K562 (cell line): ENCODE data around the gene STING1. TPM values are rescaled to one million over a fixed set of nuclear protein-coding genes. Genes with fewer than 3 reads are reported as not detected.
"Not testable (repeated sequence)": the region's sequence is repeated elsewhere in the genome, so short reads cannot be mapped to it uniquely, and the experiment has no call there.

ENCODE experiments used
- AFF1 ChIP-seq, 2 experiments: fragments of 450-650 bp; IDR thresholded peaks; 2 replicates each; pipeline ENCODE4 v1.6.1; 2018; ENCODE audit warnings: mild to moderate bottlenecking in 2 of 2, low read depth in 1 of 2; ENCODE audit not compliant: partially characterized antibody in 2 of 2
- ATF7 ChIP-seq: fragments of 450-650 bp; IDR thresholded peaks from 2 replicates; pipeline ENCODE4 v1.7.1; 2014; ENCODE audit warnings: mild to moderate bottlenecking, moderate library complexity
- FOXM1 ChIP-seq, 2 experiments: fragments of 450-650 bp in 1 of 2; sonication (generic) in 1 of 2; formaldehyde crosslinking in 1 of 2; IDR thresholded peaks; 2 replicates each; pipeline versions ENCODE4 v1.6.1 to v1.9.0; 2017 to 2022; ENCODE audit warnings: low read depth in 2 of 2, mild to moderate bottlenecking in 2 of 2, missing genetic modification reagents in 1 of 2, moderate library complexity in 1 of 2
- LCOR ChIP-seq: sonication (generic); formaldehyde crosslinking; IDR thresholded peaks from 2 replicates; pipeline ENCODE4 v1.8.0; 2022; ENCODE audit warnings: mild to moderate bottlenecking, missing genetic modification reagents
- MEIS2 ChIP-seq: fragments of 450-650 bp; IDR thresholded peaks from 2 replicates; pipeline ENCODE4 v1.6.1; 2014; ENCODE audit warnings: mild to moderate bottlenecking; ENCODE audit not compliant: partially characterized antibody
- MLLT1 ChIP-seq, 2 experiments: fragments of 450-650 bp; IDR thresholded peaks; 2 replicates each; pipeline ENCODE4 v1.6.1; 2016
- NCOR1 ChIP-seq: fragments of 450-650 bp; IDR thresholded peaks from 2 replicates; pipeline ENCODE4 v1.6.1; 2016; ENCODE audit warnings: mild to moderate bottlenecking, moderate library complexity
- POLR2A ChIP-seq: fragments of 450-650 bp; conservative IDR thresholded peaks from 2 replicates; pipeline ENCODE4 v1.6.1; 2016
- POLR2H ChIP-seq: IDR thresholded peaks from 2 replicates; pipeline ENCODE4 v1.6.1; 2016; ENCODE audit warnings: missing genetic modification characterization, low read depth, mild to moderate bottlenecking, control low read depth, missing compliant biosample characterization, moderate library complexity
- SP1 ChIP-seq: sonication (generic); formaldehyde crosslinking; IDR thresholded peaks from 2 replicates; pipeline ENCODE4 v1.8.1; 2022; ENCODE audit warnings: mild to moderate bottlenecking, missing genetic modification reagents
- TAF9B ChIP-seq: fragments of 450-650 bp; IDR thresholded peaks from 2 replicates; pipeline ENCODE4 v1.6.1; 2018; ENCODE audit warnings: mild to moderate bottlenecking; ENCODE audit not compliant: partially characterized antibody
- ZFP1 ChIP-seq: fragments of 450-650 bp; formaldehyde crosslinking; IDR thresholded peaks from 2 replicates; pipeline ENCODE4 v1.4.0; 2020; ENCODE audit warnings: mild to moderate bottlenecking, mixed read lengths
- polyA plus RNA-seq, 8 experiments: library from polyadenylated mRNA; depleted of rRNA in 4 of 8; stranded (reverse) in 5 of 8; unstranded in 3 of 8; fragments of >200 nt; fragmentation: Nextera tagmentation in 2 of 8; fragmentation: Illumina TruSeq in 1 of 8; extraction: Ambion mirVana in 2 of 8; extraction: Trizol in 1 of 8; gene quantifications; 2 replicates each; pipeline versions ENCODE4 v1.2.1 to v1.2.3, GENCODE V29; 2011 to 2014; ENCODE audit warnings: inconsistent platforms in 1 of 8, missing spikeins in 1 of 8
- total RNA-seq, 7 experiments: library from RNA; depleted of rRNA in 6 of 7; stranded (reverse); fragments of >200 nt in 6 of 7; fragmentation: Illumina TruSeq in 2 of 7; extraction: Trizol in 2 of 7; gene quantifications; 2 replicates each; pipeline versions ENCODE4 v1.2.1 to v1.2.3, GENCODE V29; 2011 to 2021; ENCODE audit warnings: low replicate concordance in 1 of 7
- TF ChIP-seq, protein P1 (sequence below), 2 experiments: fragments of 250-450 bp in 1 of 2; fragments of 450-650 bp in 1 of 2; sonication (Bioruptor Pico) in 1 of 2; IDR thresholded peaks; 2 replicates each; pipeline versions ENCODE4 v1.6.1 to v1.8.0; 2016 to 2021; ENCODE audit warnings: mild to moderate bottlenecking in 2 of 2, moderate library complexity in 2 of 2, missing compliant biosample characterization in 1 of 2, missing genetic modification characterization in 1 of 2
- TF ChIP-seq, protein P2 (sequence below): IDR thresholded peaks from 2 replicates; pipeline ENCODE4 v1.6.1; 2011; ENCODE audit not compliant: insufficient read length; ENCODE audit errors: extremely low read depth
- TF ChIP-seq, protein P3 (sequence below): sonication (generic); formaldehyde crosslinking; IDR thresholded peaks from 2 replicates; pipeline ENCODE4 v1.8.0; 2023; ENCODE audit warnings: mild to moderate bottlenecking, missing genetic modification reagents

Gene STING1
- total and polyA plus RNA-seq, 9 of the 15 experiments (the other 6 are each of a cell fraction or from before 2014, with no cell fraction given): 20.8 to 69.1 (median 44.7) TPM

DNA sequence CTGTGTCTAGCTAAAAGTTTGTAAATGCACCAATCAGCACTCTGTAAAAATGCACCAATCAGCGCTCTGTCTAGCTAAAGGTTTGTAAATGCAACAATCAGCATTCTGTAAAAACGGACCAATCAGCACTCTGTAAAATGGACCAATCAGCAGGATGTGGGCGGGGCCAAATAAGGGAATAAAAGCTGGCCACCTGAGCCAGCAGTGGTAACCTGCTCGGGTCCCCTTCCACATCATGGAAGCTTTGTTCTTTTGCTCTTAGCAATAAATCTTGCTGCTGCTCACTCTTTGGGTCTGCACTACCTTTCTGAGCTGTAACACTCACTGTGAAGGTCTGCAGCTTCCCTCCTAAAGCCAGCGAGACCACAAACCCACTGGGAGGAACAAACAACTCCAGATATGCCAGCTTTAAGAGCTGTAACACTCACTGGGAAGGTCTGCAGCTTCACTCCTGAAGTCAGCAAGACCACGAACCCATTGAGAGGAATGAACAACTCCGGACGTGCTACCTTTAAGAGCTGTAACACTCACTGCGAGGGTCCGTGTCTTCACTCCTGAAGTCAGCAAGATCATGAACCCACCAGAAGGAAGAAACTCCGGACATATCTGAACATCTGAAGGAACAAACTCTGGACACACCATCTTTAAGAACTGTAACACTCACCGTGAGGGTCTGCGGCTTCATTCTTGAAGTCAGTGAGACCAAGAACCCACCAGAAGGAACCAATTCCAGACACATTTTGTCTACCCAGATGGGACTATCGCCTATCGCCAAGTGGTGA, 20.7 kb upstream of the STING1 start (continued):
- TF ChIP-seq FOXM1 (IDR thresholded peaks at IDR 0.05; ENCODE audit: low read depth) (peak; percentile 57; the same call in 1 of the 2 replicates), TAF9B (peak; percentile 64), LCOR (peak; percentile 70), AFF1 (IDR thresholded peaks at IDR 0.05; ENCODE audit: low read depth in 1 of 2, partially characterized antibody in 2 of 2) (peak in 1 of 2 experiments; percentile 33), NCOR1 (peak; percentile 6; the same call in 1 of the 2 replicates), SP1 (CRISPR knock-in tag) (peak; percentile 96), POLR2H (tag) (peak; percentile 74), ZFP1 (CRISPR knock-in tag) (peak; percentile 50; the same call in 1 of the 2 replicates), POLR2A (peak; percentile 98), ATF7 (peak; percentile 23; the same call in 1 of the 2 replicates), MLLT1 (IDR thresholded peaks at IDR 0.05) (peak; percentile 37 to 76; a peak in 1 of 4 replicates), MEIS2 (peak; percentile 41)
- TF ChIP-seq FOXM1 (CRISPR knock-in tag; IDR thresholded peaks at IDR 0.05; ENCODE audit: low read depth): not testable (repeated sequence)
- TF ChIP-seq, protein P1, sequence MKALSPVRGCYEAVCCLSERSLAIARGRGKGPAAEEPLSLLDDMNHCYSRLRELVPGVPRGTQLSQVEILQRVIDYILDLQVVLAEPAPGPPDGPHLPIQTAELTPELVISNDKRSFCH (CRISPR knock-in tag; IDR thresholded peaks at IDR 0.05): not testable (repeated sequence)
- TF ChIP-seq, protein P1 (tag; IDR thresholded peaks at IDR 0.05): 0 out of 2 replicates have a peak, but pooled peaks have one; percentile 35
- TF ChIP-seq, protein P2, sequence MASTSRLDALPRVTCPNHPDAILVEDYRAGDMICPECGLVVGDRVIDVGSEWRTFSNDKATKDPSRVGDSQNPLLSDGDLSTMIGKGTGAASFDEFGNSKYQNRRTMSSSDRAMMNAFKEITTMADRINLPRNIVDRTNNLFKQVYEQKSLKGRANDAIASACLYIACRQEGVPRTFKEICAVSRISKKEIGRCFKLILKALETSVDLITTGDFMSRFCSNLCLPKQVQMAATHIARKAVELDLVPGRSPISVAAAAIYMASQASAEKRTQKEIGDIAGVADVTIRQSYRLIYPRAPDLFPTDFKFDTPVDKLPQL: peak; percentile 25
- TF ChIP-seq, protein P3, sequence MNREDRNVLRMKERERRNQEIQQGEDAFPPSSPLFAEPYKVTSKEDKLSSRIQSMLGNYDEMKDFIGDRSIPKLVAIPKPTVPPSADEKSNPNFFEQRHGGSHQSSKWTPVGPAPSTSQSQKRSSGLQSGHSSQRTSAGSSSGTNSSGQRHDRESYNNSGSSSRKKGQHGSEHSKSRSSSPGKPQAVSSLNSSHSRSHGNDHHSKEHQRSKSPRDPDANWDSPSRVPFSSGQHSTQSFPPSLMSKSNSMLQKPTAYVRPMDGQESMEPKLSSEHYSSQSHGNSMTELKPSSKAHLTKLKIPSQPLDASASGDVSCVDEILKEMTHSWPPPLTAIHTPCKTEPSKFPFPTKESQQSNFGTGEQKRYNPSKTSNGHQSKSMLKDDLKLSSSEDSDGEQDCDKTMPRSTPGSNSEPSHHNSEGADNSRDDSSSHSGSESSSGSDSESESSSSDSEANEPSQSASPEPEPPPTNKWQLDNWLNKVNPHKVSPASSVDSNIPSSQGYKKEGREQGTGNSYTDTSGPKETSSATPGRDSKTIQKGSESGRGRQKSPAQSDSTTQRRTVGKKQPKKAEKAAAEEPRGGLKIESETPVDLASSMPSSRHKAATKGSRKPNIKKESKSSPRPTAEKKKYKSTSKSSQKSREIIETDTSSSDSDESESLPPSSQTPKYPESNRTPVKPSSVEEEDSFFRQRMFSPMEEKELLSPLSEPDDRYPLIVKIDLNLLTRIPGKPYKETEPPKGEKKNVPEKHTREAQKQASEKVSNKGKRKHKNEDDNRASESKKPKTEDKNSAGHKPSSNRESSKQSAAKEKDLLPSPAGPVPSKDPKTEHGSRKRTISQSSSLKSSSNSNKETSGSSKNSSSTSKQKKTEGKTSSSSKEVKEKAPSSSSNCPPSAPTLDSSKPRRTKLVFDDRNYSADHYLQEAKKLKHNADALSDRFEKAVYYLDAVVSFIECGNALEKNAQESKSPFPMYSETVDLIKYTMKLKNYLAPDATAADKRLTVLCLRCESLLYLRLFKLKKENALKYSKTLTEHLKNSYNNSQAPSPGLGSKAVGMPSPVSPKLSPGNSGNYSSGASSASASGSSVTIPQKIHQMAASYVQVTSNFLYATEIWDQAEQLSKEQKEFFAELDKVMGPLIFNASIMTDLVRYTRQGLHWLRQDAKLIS (CRISPR knock-in tag): peak; percentile 93
